Nephron (organoid): ENCODE data around the gene CTCFL.

Experiments used
- H3K27ac Mint-ChIP-seq, 3 experiments: 2 replicates each; pipeline ENCODE4 v1.8.0; 2020; ENCODE audit warnings: mixed read lengths in 3 of 3, mild to moderate bottlenecking in 2 of 3, moderate library complexity in 1 of 3
- H3K27me3 Mint-ChIP-seq: 2 replicates; pipeline ENCODE4 v1.8.0; 2021; ENCODE audit warnings: low read depth, mild to moderate bottlenecking, moderate library complexity, mixed read lengths
- H3K36me3 Mint-ChIP-seq: 2 replicates; pipeline ENCODE4 v1.8.0; 2020; ENCODE audit warnings: low read depth, mixed read lengths
- H3K4me1 Mint-ChIP-seq: 2 replicates; pipeline ENCODE4 v1.8.0; 2020; ENCODE audit warnings: mixed read lengths
- H3K4me3 Mint-ChIP-seq, 3 experiments: 2 replicates each; pipeline ENCODE4 v1.8.0; 2020; ENCODE audit warnings: mild to moderate bottlenecking in 3 of 3, mixed read lengths in 3 of 3, moderate library complexity in 2 of 3
- H3K9me3 Mint-ChIP-seq: 2 replicates; pipeline ENCODE4 v1.8.0; 2020; ENCODE audit warnings: mixed read lengths
- CTCF ChIP-seq, 3 experiments: fragments of 200-600 bp; sonication (generic); IDR thresholded peaks; one replicate each; pipeline ENCODE4 v1.5.0; 2021; ENCODE audit warnings: antibody characterized with exemption in 3 of 3; ENCODE audit not compliant: unreplicated experiment in 3 of 3

Gene CTCFL

GRCh38 chr20:57566399-57566798 lies 41.5 kb upstream of the CTCFL start:
- Mint-ChIP-seq H3K36me3 (peaks cover 13% of the 10 kb centered on the region), H3K4me3 (no peak overlapping the region), H3K27me3 (peaks cover 57% of the 10 kb centered on the region), H3K4me1 (peaks cover 10% of the 10 kb centered on the region), H3K27ac (no peak overlapping the region), H3K9me3 (no peaks in the 10 kb centered on the region)
- no peak for TF ChIP-seq CTCF (IDR thresholded peaks at IDR 0.05; ENCODE audit: unreplicated experiment in 3 of 3)

DNA sequence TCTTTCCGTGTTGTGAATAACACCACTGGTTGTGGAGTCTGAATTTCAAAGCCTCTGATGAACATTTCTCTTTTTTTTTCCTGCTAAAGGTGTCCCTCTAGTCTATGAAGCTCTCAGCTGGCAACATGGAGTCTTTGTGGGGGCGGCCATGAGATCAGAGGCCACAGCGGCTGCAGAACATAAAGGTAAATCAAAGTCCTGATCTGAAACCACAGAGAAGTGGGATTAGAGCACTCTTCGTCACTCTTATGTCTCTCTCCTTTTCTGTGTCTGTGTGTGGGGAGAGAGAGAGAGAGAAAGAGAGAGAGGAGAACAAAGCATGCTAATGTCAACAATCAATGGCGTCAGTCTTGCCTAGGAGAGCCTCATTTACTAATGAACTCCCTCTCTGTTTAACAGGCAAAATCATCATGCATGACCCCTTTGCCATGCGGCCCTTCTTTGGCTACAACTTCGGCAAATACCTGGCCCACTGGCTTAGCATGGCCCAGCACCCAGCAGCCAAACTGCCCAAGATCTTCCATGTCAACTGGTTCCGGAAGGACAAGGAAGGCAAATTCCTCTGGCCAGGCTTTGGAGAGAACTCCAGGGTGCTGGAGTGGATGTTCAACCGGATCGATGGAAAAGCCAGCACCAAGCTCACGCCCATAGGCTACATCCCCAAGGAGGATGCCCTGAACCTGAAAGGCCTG lies 40.2 kb upstream of the CTCFL start:
- Mint-ChIP-seq H3K4me1 (peaks cover 9% of the 10 kb centered on the region), H3K27ac (no peak overlapping the region), H3K4me3 (no peak overlapping the region), H3K9me3 (no peaks in the 10 kb centered on the region), H3K27me3 (peaks cover 51% of the 10 kb centered on the region), H3K36me3 (peaks cover 13% of the 10 kb centered on the region)
- TF ChIP-seq CTCF (IDR thresholded peaks at IDR 0.05; ENCODE audit: unreplicated experiment in 3 of 3): no peak

DNA sequence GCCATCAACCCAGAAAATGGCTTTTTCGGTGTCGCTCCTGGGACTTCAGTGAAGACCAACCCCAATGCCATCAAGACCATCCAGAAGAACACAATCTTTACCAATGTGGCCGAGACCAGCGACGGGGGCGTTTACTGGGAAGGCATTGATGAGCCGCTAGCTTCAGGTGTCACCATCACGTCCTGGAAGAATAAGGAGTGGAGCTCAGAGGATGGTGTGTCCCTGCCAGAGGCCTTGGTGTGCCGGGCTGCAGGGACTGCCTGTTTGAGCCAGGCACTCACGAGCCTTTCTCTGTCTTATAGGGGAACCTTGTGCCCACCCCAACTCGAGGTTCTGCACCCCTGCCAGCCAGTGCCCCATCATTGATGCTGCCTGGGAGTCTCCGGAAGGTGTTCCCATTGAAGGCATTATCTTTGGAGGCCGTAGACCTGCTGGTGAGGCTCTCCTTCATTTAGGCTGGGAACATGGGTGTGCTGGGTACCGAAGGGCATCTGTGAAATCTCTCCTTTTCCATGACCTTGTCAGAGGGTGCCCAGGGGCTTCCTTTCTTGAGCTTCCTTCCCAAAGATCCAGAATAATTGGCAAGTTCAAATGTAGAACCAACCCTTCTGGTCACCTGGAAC lies 39.4 kb upstream of the CTCFL start:
- Mint-ChIP-seq H3K4me1 (peaks cover 12% of the 10 kb centered on the region), H3K9me3 (no peaks in the 10 kb centered on the region), H3K36me3 (peaks cover 13% of the 10 kb centered on the region), H3K4me3 (no peak overlapping the region), H3K27ac (no peak overlapping the region), H3K27me3 (peaks cover 51% of the 10 kb centered on the region)
- TF ChIP-seq CTCF (IDR thresholded peaks at IDR 0.05; ENCODE audit: unreplicated experiment in 3 of 3): no peak

DNA sequence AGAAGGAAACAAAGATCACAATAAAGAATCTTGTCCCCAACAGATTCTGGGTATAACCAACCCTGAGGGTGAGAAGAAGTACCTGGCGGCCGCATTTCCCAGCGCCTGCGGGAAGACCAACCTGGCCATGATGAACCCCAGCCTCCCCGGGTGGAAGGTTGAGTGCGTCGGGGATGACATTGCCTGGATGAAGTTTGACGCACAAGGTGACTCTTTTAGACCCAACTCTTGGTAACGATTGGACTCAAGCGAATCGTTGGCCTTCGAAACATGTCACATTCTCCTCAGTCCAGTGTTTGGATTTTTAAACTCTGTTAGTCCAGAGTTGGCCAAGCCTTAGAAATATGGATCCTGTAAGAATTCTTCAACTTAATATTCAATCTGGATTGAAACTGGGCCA lies 38.6 kb upstream of the CTCFL start:
- H3K9me3 Mint-ChIP-seq: no peaks in the 10 kb centered on the region
- peaks cover 12% of the 10 kb centered on the region for H3K4me1 Mint-ChIP-seq
- H3K36me3 Mint-ChIP-seq: peaks cover 13% of the 10 kb centered on the region
- no peak overlapping the region for H3K4me3 Mint-ChIP-seq
- H3K27ac Mint-ChIP-seq: no peak overlapping the region
- no peak for TF ChIP-seq CTCF (IDR thresholded peaks at IDR 0.05; ENCODE audit: unreplicated experiment in 3 of 3)
- peaks cover 51% of the 10 kb centered on the region for H3K27me3 Mint-ChIP-seq

DNA sequence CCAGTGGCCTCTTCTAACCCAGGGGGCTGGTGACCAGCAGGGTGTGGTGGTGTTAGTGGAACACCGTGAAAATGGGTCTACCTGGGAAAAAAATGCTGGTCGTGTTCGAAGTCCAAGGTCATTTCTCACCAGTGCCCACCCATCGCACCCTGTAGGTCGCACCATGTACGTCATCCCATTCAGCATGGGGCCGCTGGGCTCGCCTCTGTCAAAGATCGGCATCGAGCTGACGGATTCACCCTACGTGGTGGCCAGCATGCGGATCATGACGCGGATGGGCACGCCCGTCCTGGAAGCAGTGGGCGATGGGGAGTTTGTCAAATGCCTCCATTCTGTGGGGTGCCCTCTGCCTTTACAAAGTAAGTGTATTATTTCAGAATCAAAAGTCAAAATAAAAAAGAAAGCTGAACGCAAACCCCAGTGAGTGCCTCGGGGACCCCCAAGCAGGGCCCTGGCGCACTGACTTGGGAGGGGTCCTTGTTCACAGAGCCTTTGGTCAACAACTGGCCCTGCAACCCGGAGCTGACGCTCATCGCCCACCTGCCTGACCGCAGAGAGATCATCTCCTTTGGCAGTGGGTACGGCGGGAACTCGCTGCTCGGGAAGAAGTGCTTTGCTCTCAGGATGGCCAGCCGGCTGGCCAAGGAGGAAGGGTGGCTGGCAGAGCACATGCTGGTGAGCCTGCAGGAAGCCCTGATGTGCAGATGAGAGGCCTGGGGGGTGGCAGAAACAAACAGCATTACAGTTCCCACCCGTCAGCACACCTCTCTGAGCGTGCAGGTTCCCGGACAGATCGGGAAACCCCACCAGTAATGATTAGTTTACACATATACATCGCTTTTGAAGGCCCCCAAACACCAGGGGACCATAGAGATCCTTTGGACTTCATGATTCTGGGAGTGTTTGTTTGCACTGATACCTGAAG lies 37.9 kb upstream of the CTCFL start:
- TF ChIP-seq CTCF (IDR thresholded peaks at IDR 0.05; ENCODE audit: unreplicated experiment in 3 of 3): no peak
- Mint-ChIP-seq H3K27me3 (peaks cover 51% of the 10 kb centered on the region), H3K27ac (no peak overlapping the region), H3K36me3 (peaks cover 13% of the 10 kb centered on the region), H3K9me3 (no peaks in the 10 kb centered on the region), H3K4me1 (peaks cover 12% of the 10 kb centered on the region), H3K4me3 (no peak overlapping the region)
